OCI-LY3 (cell line): Measurements from ENCODE around the gene MYO3A.
A peak's percentile ranks its signal among the peaks of the same experiment; 100 is the strongest.

Experiments used
- H2AFZ ChIP-seq: fragments of 200-600, 300-600 bp; shearing (Covaris generic); 2 replicates; pipeline ENCODE4 v1.6.0; 2014; ENCODE audit warnings: antibody characterized with exemption, low read depth, low read length
- H3K27ac ChIP-seq: fragments of 200-600, 300-600 bp; sonication (generic); 2 replicates; pipeline ENCODE4 v1.5.1; 2014; ENCODE audit warnings: mild to moderate bottlenecking, low read length, moderate library complexity, mixed read lengths
- H3K27me3 ChIP-seq: fragments of 200-600, 300-600 bp; sonication (generic); 2 replicates; pipeline ENCODE4 v1.6.1; 2014; ENCODE audit warnings: low read depth, low read length, mixed read lengths
- H3K36me3 ChIP-seq: fragments of 200-600, 300-600 bp; sonication (generic); replicated peaks from 2 replicates; pipeline ENCODE3; 2014; ENCODE audit warnings: low read depth, low read length, mixed read lengths
- H3K4me1 ChIP-seq: fragments of 300-600, 200-600 bp; sonication (generic); 2 replicates; pipeline ENCODE4 v1.6.1; 2014; ENCODE audit warnings: low read length, mixed read lengths
- H3K4me2 ChIP-seq: fragments of 200-600, 300-600 bp; sonication (generic); 2 replicates; pipeline ENCODE4 v1.6.1; 2014; ENCODE audit warnings: low read length, mixed read lengths
- H3K4me3 ChIP-seq: fragments of 300-600, 200-600 bp; sonication (generic); 2 replicates; pipeline ENCODE4 v1.5.1; 2014; ENCODE audit warnings: antibody characterized with exemption, mild to moderate bottlenecking, low read length, moderate library complexity
- H3K79me2 ChIP-seq: fragments of 300-600, 200-600 bp; shearing (Covaris generic); 2 replicates; pipeline ENCODE4 v1.6.1; 2014; ENCODE audit warnings: mild to moderate bottlenecking, low read length, mixed read lengths
- H3K9ac ChIP-seq: fragments of 300-600, 200-600 bp; shearing (Covaris generic); 2 replicates; pipeline ENCODE4 v1.6.0; 2014; ENCODE audit warnings: mild to moderate bottlenecking, low read length, moderate library complexity
- H3K9me3 ChIP-seq: fragments of 200-600, 300-600 bp; shearing (Covaris generic); 2 replicates; pipeline ENCODE4 v1.6.1; 2014; ENCODE audit warnings: low read length, mixed read lengths; ENCODE audit not compliant: insufficient read depth
- H4K20me1 ChIP-seq: fragments of 200-600, 300-600 bp; sonication (generic); 2 replicates; pipeline ENCODE4 v1.6.1; 2016; ENCODE audit warnings: low read length, mixed read lengths; ENCODE audit not compliant: insufficient read depth
- EZH2phosphoT487 ChIP-seq: fragments of 200-600 bp; shearing (Covaris generic); IDR thresholded peaks from 2 replicates; pipeline ENCODE4 v1.6.1; 2018; ENCODE audit warnings: antibody characterized with exemption, mixed run types, low read depth
- TF ChIP-seq, protein P1 (sequence below): fragments of 200-600, 300-600 bp; sonication (generic); IDR thresholded peaks from 2 replicates; pipeline ENCODE4 v1.5.1; 2014; ENCODE audit warnings: antibody characterized with exemption, low read length, low read depth

Gene MYO3A

DNA sequence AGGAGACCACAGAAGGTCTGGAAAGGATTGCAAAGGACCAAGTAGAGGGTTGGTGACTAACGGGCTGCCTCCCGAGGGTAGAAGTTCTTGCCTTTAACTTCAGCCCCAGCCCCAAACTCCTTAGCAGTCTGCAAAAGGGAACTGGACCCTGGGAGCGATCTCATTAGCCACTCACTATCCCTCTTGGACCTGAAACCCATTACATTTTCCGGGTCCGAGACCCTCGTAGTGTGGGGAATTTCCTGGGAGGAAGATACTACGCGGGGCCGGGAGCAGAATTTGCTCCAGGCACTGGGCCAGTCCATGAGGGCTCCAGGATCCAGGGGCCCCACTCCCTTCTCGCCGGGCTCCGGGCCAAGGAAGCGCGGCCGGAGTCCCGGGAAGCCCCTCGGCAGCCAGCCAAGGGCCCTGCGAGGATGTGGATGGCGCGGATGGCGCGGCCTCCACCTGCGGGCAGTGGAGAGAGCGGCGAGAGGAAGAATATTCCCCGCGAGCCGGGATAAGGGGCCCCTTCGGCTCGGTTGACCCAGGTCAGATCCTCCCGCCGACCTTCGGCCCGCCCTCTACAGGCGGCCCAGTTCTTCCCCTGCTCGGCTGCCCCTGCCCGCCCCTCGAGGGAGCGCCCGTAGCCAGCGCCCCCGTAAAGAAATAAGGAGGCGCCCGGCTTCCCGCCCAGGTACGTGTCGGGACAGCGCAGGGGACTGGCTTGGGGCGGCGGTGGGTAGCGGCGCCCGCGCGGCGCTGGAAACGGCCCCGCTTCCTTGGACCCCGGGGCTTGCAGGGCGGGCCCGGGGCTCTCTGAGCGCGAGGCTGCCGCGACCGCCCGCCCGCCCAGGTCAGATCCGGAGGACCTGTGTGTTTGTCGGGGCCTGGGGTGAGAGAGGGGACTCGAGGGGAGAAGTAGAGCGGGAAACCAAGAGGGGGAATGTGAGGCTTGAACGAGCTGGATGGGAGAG, at the start of gene MYO3A:
Gene MYO3A (plus strand): TSS at position 577 of the 956 bp plus-strand sequence. CDS start 17,882 bp downstream, outside the sequence.
- Histone ChIP-seq H3K36me3 (no peaks in the 10 kb centered on the region), H3K79me2 (no peaks in the 10 kb centered on the region), H3K9me3 (no peaks in the 10 kb centered on the region), H3K4me2 (peak within 1 kb of the TSS; percentile 80), H2AFZ (peak within 1 kb of the TSS; percentile 30; the same call in 1 of the 2 replicates), H4K20me1 (no peaks in the 10 kb centered on the region), H3K4me1 (no peaks in the 10 kb centered on the region), H3K9ac (peak within 1 kb of the TSS; percentile 43; the same call in 1 of the 2 replicates), H3K27ac (no peak within 1 kb of the TSS), H3K27me3 (peaks cover 17% of the 10 kb centered on the region), H3K4me3 (peak within 1 kb of the TSS; percentile 69)
- TF ChIP-seq, protein P1, sequence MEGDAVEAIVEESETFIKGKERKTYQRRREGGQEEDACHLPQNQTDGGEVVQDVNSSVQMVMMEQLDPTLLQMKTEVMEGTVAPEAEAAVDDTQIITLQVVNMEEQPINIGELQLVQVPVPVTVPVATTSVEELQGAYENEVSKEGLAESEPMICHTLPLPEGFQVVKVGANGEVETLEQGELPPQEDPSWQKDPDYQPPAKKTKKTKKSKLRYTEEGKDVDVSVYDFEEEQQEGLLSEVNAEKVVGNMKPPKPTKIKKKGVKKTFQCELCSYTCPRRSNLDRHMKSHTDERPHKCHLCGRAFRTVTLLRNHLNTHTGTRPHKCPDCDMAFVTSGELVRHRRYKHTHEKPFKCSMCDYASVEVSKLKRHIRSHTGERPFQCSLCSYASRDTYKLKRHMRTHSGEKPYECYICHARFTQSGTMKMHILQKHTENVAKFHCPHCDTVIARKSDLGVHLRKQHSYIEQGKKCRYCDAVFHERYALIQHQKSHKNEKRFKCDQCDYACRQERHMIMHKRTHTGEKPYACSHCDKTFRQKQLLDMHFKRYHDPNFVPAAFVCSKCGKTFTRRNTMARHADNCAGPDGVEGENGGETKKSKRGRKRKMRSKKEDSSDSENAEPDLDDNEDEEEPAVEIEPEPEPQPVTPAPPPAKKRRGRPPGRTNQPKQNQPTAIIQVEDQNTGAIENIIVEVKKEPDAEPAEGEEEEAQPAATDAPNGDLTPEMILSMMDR, result no peak
- no peak for TF ChIP-seq EZH2phosphoT487

GRCh38 chr10:25888627-25889026, 45.4 kb upstream of the MYO3A start:
- Histone ChIP-seq H3K79me2 (no peaks in the 10 kb centered on the region), H2AFZ (no peak overlapping the region), H4K20me1 (no peaks in the 10 kb centered on the region), H3K4me2 (no peak overlapping the region), H3K9ac (no peak overlapping the region), H3K36me3 (no peaks in the 10 kb centered on the region), H3K9me3 (no peaks in the 10 kb centered on the region), H3K27ac (no peak overlapping the region), H3K27me3 (no peaks in the 10 kb centered on the region), H3K4me3 (no peak overlapping the region), H3K4me1 (no peaks in the 10 kb centered on the region)
- TF ChIP-seq, protein P1, result no peak
- no peak for TF ChIP-seq EZH2phosphoT487

DNA sequence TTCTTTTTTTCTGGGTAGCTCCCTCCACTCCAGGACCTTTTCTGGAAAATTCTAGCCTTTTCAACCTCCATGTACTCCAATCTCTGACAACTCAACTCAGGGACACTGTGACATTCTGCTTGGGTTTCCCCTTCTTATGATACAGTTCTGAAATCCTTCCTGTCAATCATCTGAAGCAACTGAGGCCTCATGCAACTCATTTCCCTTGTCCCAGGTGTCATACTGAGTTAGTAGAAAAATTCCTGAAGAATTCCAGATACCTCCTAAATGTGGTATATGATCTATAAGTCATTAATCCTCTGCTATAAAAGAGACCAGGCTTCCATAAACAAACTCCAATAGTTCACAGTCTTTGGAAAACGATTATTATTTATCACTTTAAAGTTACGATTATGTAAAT, 43.0 kb upstream of the MYO3A start:
- Histone ChIP-seq H3K27ac (no peak overlapping the region), H3K79me2 (no peaks in the 10 kb centered on the region), H3K9me3 (no peaks in the 10 kb centered on the region), H4K20me1 (no peaks in the 10 kb centered on the region), H3K27me3 (no peaks in the 10 kb centered on the region), H2AFZ (no peak overlapping the region), H3K4me3 (no peak overlapping the region), H3K36me3 (no peaks in the 10 kb centered on the region), H3K4me2 (no peak overlapping the region), H3K4me1 (no peaks in the 10 kb centered on the region), H3K9ac (no peak overlapping the region)
- TF ChIP-seq EZH2phosphoT487, result no peak
- TF ChIP-seq, protein P1, result no peak

GRCh38 chr10:25895856-25896255, 38.2 kb upstream of the MYO3A start:
- no peaks in the 10 kb centered on the region for H3K9me3 ChIP-seq
- no peak overlapping the region for H3K9ac ChIP-seq
- H3K27ac ChIP-seq, result no peak overlapping the region
- H2AFZ ChIP-seq, result no peak overlapping the region
- H3K79me2 ChIP-seq, result no peaks in the 10 kb centered on the region
- peaks cover 4% of the 10 kb centered on the region; the same call in 1 of the 2 replicates for H3K27me3 ChIP-seq
- TF ChIP-seq, protein P1, result no peak
- no peak for TF ChIP-seq EZH2phosphoT487
- no peaks in the 10 kb centered on the region for H3K36me3 ChIP-seq
- H3K4me2 ChIP-seq, result no peak overlapping the region
- H4K20me1 ChIP-seq, result no peaks in the 10 kb centered on the region
- no peak overlapping the region for H3K4me3 ChIP-seq
- H3K4me1 ChIP-seq, result peaks cover 15% of the 10 kb centered on the region
